Activated B cell treated with CpG ODN at 0.5 μM for 24 hours (primary cell): Measurements from ENCODE around the gene SPINT2. TPM values are rescaled to one million over a fixed set of nuclear protein-coding genes. Genes with fewer than 3 reads are reported as not detected.

Experiments used
- ATAC-seq: fragments of 200-7000 bp; cut with Tn5 transposase; one replicate; pipeline ENCODE4 v1.10.0; 2021; ENCODE audit warnings: low read depth, mild to moderate bottlenecking, moderate library complexity
- CTCF ChIA-PET: fragments of 350-600 bp; sonication (Branson Sonifier 250); formaldehyde crosslinking; loops from one replicate; lab custom pipeline; 2021; ENCODE audit warnings: antibody characterized with exemption; lab: Charles Lee
- POLR2A ChIA-PET: fragments of 350-600 bp; sonication (Branson Sonifier 250); formaldehyde crosslinking; loops from one replicate; lab custom pipeline; 2021; ENCODE audit warnings: antibody characterized with exemption; lab: Charles Lee
- DNase-seq: peaks from one replicate; pipeline ENCODE4 v3.0.0; 2022
- H3K27ac Mint-ChIP-seq: one replicate; pipeline ENCODE4 v1.8.0; 2020; ENCODE audit warnings: mixed read lengths
- H3K27me3 Mint-ChIP-seq: one replicate; pipeline ENCODE4 v1.8.0; 2021; ENCODE audit warnings: mixed read lengths
- H3K36me3 Mint-ChIP-seq: one replicate; pipeline ENCODE4 v1.8.0; 2021; ENCODE audit warnings: low read depth, mixed read lengths
- H3K4me1 Mint-ChIP-seq: one replicate; pipeline ENCODE4 v1.8.0; 2021; ENCODE audit warnings: mixed read lengths
- H3K4me3 Mint-ChIP-seq: one replicate; pipeline ENCODE4 v1.8.0; 2020; ENCODE audit warnings: mild to moderate bottlenecking, mixed read lengths
- H3K9me3 Mint-ChIP-seq: one replicate; pipeline ENCODE4 v1.8.0; 2020; ENCODE audit warnings: mixed read lengths
- CTCF ChIP-seq: fragments of 200-600 bp; IDR thresholded peaks from one replicate; pipeline ENCODE4 v1.8.0; 2022; ENCODE audit warnings: antibody characterized with exemption, mild to moderate bottlenecking
- intact Hi-C: fragments of 100-400 bp; cut with micrococcal nuclease; formaldehyde crosslinking; loops from one replicate; pipeline ENCODE4 v1.15.1; 2024
- total RNA-seq: library from RNA; stranded (reverse); gene quantifications from 2 replicates; pipeline ENCODE4 v1.2.3, GENCODE V29; 2022

SPINT2 gene
- total RNA-seq, 1 donor from 2014 or later = 73.4 TPM

- TF ChIP-seq CTCF = no peak
- Mint-ChIP-seq H3K36me3 (peaks cover 34% of the 10 kb centered on the region), H3K9me3 (no peaks in the 10 kb centered on the region), H3K4me3 (no peak overlapping the region), H3K27me3 (no peaks in the 10 kb centered on the region), H3K4me1 (no peaks in the 10 kb centered on the region), H3K27ac (no peak overlapping the region)
- POLR2A ChIA-PET = interaction anchor here (0.6 kb wide), 1 partner anchor 21 kb away, joined by 3 read pairs; no protein-coding TSS in a partner anchor
- intact Hi-C loops = no loop called here
- CTCF ChIA-PET = no interaction called here
- ATAC-seq = no peak
- no peak for DNase-seq
Measured at GRCh38 chr19:38304866-38305429, 40.6 kb downstream of the SPINT2 start.

GRCh38 chr19:38306236-38306635 lies 41.9 kb downstream of the SPINT2 start:
- Mint-ChIP-seq H3K36me3 (peaks cover 37% of the 10 kb centered on the region), H3K27me3 (no peaks in the 10 kb centered on the region), H3K4me3 (no peak overlapping the region), H3K4me1 (no peaks in the 10 kb centered on the region), H3K9me3 (no peaks in the 10 kb centered on the region), H3K27ac (no peak overlapping the region)
- POLR2A ChIA-PET = no interaction called here
- no peak for DNase-seq
- TF ChIP-seq CTCF = no peak
- CTCF ChIA-PET = no interaction called here
- intact Hi-C loops = no loop called here
- no peak for ATAC-seq

GRCh38 chr19:38307076-38307475 lies 42.7 kb downstream of the SPINT2 start:
- Mint-ChIP-seq H3K27me3 (no peaks in the 10 kb centered on the region), H3K4me3 (no peak overlapping the region), H3K36me3 (peaks cover 37% of the 10 kb centered on the region), H3K27ac (no peak overlapping the region), H3K9me3 (no peaks in the 10 kb centered on the region), H3K4me1 (no peaks in the 10 kb centered on the region)
- no peak for DNase-seq
- no peak for TF ChIP-seq CTCF
- intact Hi-C loops = no loop called here
- ATAC-seq = no peak
- ChIA-PET CTCF (no interaction called here), POLR2A (no interaction called here)

- no peak for TF ChIP-seq CTCF
- CTCF ChIA-PET = no interaction called here
- peaks cover 3% of the 10 kb centered on the region for H3K4me1 Mint-ChIP-seq
- H3K4me3 Mint-ChIP-seq = no peak overlapping the region
- H3K27me3 Mint-ChIP-seq = no peaks in the 10 kb centered on the region
- H3K9me3 Mint-ChIP-seq = no peaks in the 10 kb centered on the region
- ATAC-seq = no peak
- POLR2A ChIA-PET = no interaction called here
- H3K36me3 Mint-ChIP-seq = peaks cover 36% of the 10 kb centered on the region
- H3K27ac Mint-ChIP-seq = no peak overlapping the region
- DNase-seq = no peak
- intact Hi-C loops = no loop called here
Measured at GRCh38 chr19:38307597-38307996, 43.2 kb downstream of the SPINT2 start.

- CTCF ChIA-PET = no interaction called here
- no peak overlapping the region for H3K4me3 Mint-ChIP-seq
- peaks cover 7% of the 10 kb centered on the region for H3K4me1 Mint-ChIP-seq
- no peak for DNase-seq
- ATAC-seq = no peak
- POLR2A ChIA-PET = no interaction called here
- peaks cover 34% of the 10 kb centered on the region for H3K36me3 Mint-ChIP-seq
- no peak for TF ChIP-seq CTCF
- no peak overlapping the region for H3K27ac Mint-ChIP-seq
- H3K27me3 Mint-ChIP-seq = no peaks in the 10 kb centered on the region
- no peaks in the 10 kb centered on the region for H3K9me3 Mint-ChIP-seq
- intact Hi-C loops = no loop called here
Measured at GRCh38 chr19:38308006-38308766, 43.8 kb downstream of the SPINT2 start.
